Tibial nerve (tissue), 4 donors: ENCODE results near the gene CDH4. TPM values are rescaled to one million over a fixed set of nuclear protein-coding genes. Genes with fewer than 3 reads are reported as not detected.

ENCODE experiments used
- DNase-seq, 2 donors: peaks; one replicate each; pipeline ENCODE4 v3.0.0-alpha.2; 2019; ENCODE audit warnings: low spot score in 2 of 2
- H3K27ac ChIP-seq, 4 donors: fragments of 200-600 bp; sonication (generic) in 3 of 4; one replicate each; pipeline ENCODE4 v1.5.1; 2017 to 2019; ENCODE audit warnings: mild to moderate bottlenecking in 1 of 4
- H3K27me3 ChIP-seq, 2 donors: fragments of 200-600 bp; sonication (generic) in 1 of 2; one replicate each; pipeline versions ENCODE4 v1.5.1 to v1.6.0; 2017 to 2019
- H3K36me3 ChIP-seq, 3 donors: fragments of 200-600 bp; sonication (generic); one replicate each; pipeline ENCODE4 v1.5.1; 2018 to 2019
- H3K4me1 ChIP-seq, 4 donors: fragments of 200-600 bp; sonication (generic) in 3 of 4; one replicate each; pipeline ENCODE4 v1.5.1; 2017 to 2019
- H3K4me3 ChIP-seq, 4 donors: fragments of 200-600 bp; sonication (generic) in 3 of 4; one replicate each; pipeline ENCODE4 v1.5.1; 2017 to 2019; ENCODE audit warnings: mild to moderate bottlenecking in 1 of 4, moderate library complexity in 1 of 4
- H3K9me3 ChIP-seq, 4 donors: fragments of 200-600 bp; sonication (generic) in 3 of 4; one replicate each; pipeline ENCODE4 v1.5.1; 2017 to 2019
- CTCF ChIP-seq, 5 experiments: fragments of 200-600 bp in 3 of 5; fragments of 450-650 bp in 2 of 5; sonication (generic) in 3 of 5; IDR thresholded peaks; one replicate each; pipeline ENCODE4 v1.5.1; 2016 to 2019; ENCODE audit warnings: antibody characterized with exemption in 5 of 5, mild to moderate bottlenecking in 3 of 5, moderate library complexity in 2 of 5
- EP300 ChIP-seq, 2 donors: sonication (generic); formaldehyde crosslinking; IDR thresholded peaks; one replicate each; pipeline ENCODE4 v1.6.1; 2017; ENCODE audit warnings: antibody characterized with exemption in 2 of 2, mild to moderate bottlenecking in 1 of 2
- POLR2A ChIP-seq, 2 donors: fragments of 450-650 bp; IDR thresholded peaks; one replicate each; pipeline ENCODE4 v1.6.1; 2017; ENCODE audit warnings: antibody characterized with exemption in 2 of 2, mild to moderate bottlenecking in 2 of 2, moderate library complexity in 2 of 2
- WGBS, 2 donors: methylation state at CpG; one replicate each; pipeline ENCODE4 v1.1.5; 2018; 5-methylcytosine and 5-hydroxymethylcytosine counted together
- total RNA-seq, 4 donors: library from RNA; depleted of rRNA; stranded (reverse); fragments of >200 nt; gene quantifications; one replicate each; pipeline ENCODE4 v1.1.0, GENCODE V29; 2016

The CDH4 gene
- total RNA-seq, 4 donors from 2014 or later = 0.78 to 2.3 (median 1.0) TPM

GRCh38 chr20:61262036-61262435 lies 10.0 kb downstream of the CDH4 start:
- Histone ChIP-seq H3K27ac (no peak overlapping the region), H3K9me3 (peaks cover 0 to 5% (median 0%) of the 10 kb centered on the region in 4 donors), H3K36me3 (no peaks in the 10 kb centered on the region), H3K27me3 (peaks cover 0 to 8% of the 10 kb centered on the region in 2 donors), H3K4me1 (no peaks in the 10 kb centered on the region), H3K4me3 (no peak overlapping the region)
- no peak for DNase-seq
- 78 to 82% methylated on average over 16 to 17 of the region's 18 CpGs for WGBS, 2 donors
- TF ChIP-seq EP300 (IDR thresholded peaks at IDR 0.05) (no peak), CTCF (IDR thresholded peaks at IDR 0.05) (no peak), POLR2A (IDR thresholded peaks at IDR 0.05) (no peak)

- H3K27me3 ChIP-seq = peaks cover 0 to 8% of the 10 kb centered on the region in 2 donors
- H3K9me3 ChIP-seq = peaks cover 0 to 5% (median 0%) of the 10 kb centered on the region in 4 donors
- DNase-seq = no peak
- H3K4me3 ChIP-seq = no peak overlapping the region
- H3K36me3 ChIP-seq = no peaks in the 10 kb centered on the region
- no peak for TF ChIP-seq POLR2A (IDR thresholded peaks at IDR 0.05)
- no peak for TF ChIP-seq CTCF (IDR thresholded peaks at IDR 0.05)
- no peak for TF ChIP-seq EP300 (IDR thresholded peaks at IDR 0.05)
- H3K4me1 ChIP-seq = no peaks in the 10 kb centered on the region
- H3K27ac ChIP-seq = no peak overlapping the region
Measured at GRCh38 chr20:61262514-61262913, 10.5 kb downstream of the CDH4 start.

- 40% methylated on average over 10 of the region's 10 CpGs for WGBS, 2 donors
- TF ChIP-seq CTCF (IDR thresholded peaks at IDR 0.05) (peak; percentile 51 to 68 (median 55)), POLR2A (IDR thresholded peaks at IDR 0.05) (no peak)
Measured at GRCh38 chr20:61263084-61263695, 11.1 kb downstream of the CDH4 start.

GRCh38 chr20:61263938-61264337 lies 11.9 kb downstream of the CDH4 start:
- TF ChIP-seq CTCF (IDR thresholded peaks at IDR 0.05) (no peak), EP300 (IDR thresholded peaks at IDR 0.05) (no peak), POLR2A (IDR thresholded peaks at IDR 0.05) (no peak)
- Histone ChIP-seq H3K4me3 (no peak overlapping the region), H3K27ac (no peak overlapping the region), H3K27me3 (peaks cover 0 to 8% of the 10 kb centered on the region in 2 donors), H3K36me3 (no peaks in the 10 kb centered on the region), H3K9me3 (peaks cover 0 to 5% (median 0%) of the 10 kb centered on the region in 4 donors), H3K4me1 (no peaks in the 10 kb centered on the region)
- no peak for DNase-seq
- WGBS, 2 donors = 80 to 86% methylated on average over 9 of the region's 9 CpGs

More at GRCh38 chr20:61263084-61263695, 11.1 kb downstream of the CDH4 start:
- H3K9me3 ChIP-seq = peaks cover 0 to 5% (median 0%) of the 10 kb centered on the region in 4 donors
- peaks cover 0 to 8% of the 10 kb centered on the region in 2 donors for H3K27me3 ChIP-seq
- H3K36me3 ChIP-seq = no peaks in the 10 kb centered on the region
- H3K4me1 ChIP-seq = no peaks in the 10 kb centered on the region
- no peak overlapping the region for H3K4me3 ChIP-seq
- no peak overlapping the region for H3K27ac ChIP-seq
- DNase-seq = peak in 1 of 2 donors; percentile 21

GRCh38 chr20:61267241-61267640 lies 15.2 kb downstream of the CDH4 start:
- H3K27me3 ChIP-seq = peaks cover 0 to 1% of the 10 kb centered on the region in 2 donors
- no peaks in the 10 kb centered on the region for H3K36me3 ChIP-seq
- H3K4me3 ChIP-seq = no peak overlapping the region
- no peak for DNase-seq
- no peak overlapping the region for H3K27ac ChIP-seq
- no peaks in the 10 kb centered on the region for H3K9me3 ChIP-seq
- no peak for TF ChIP-seq POLR2A (IDR thresholded peaks at IDR 0.05)
- TF ChIP-seq CTCF (IDR thresholded peaks at IDR 0.05) = no peak
- TF ChIP-seq EP300 (IDR thresholded peaks at IDR 0.05) = no peak
- 76 to 88% methylated on average over 6 of the region's 6 CpGs for WGBS, 2 donors
- peaks cover 0 to 3% (median 0%) of the 10 kb centered on the region in 4 donors for H3K4me1 ChIP-seq
